ENCODE data around the gene IL18BP.

The IL18BP gene

DNA sequence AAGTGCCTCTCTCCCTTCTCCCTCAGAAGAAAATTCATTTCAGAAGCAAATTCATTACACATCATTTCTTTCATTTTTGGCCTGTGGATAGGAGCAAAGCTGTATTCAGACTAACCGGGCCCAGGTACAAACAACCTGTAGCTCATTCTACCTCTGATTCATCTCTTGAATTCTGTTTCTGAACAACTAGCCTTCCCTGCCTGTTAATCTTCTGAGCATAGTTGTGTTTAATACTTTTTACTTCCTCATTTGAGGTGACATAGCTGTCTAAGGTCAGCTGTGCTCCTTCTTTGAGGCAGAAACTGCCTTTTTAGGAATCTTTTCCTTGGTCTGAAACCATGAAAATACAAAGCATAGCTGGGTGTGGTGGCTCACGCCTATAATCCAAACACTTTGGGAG is 12.6 kb upstream of the IL18BP start:
- TF ChIP-seq, protein P1, sequence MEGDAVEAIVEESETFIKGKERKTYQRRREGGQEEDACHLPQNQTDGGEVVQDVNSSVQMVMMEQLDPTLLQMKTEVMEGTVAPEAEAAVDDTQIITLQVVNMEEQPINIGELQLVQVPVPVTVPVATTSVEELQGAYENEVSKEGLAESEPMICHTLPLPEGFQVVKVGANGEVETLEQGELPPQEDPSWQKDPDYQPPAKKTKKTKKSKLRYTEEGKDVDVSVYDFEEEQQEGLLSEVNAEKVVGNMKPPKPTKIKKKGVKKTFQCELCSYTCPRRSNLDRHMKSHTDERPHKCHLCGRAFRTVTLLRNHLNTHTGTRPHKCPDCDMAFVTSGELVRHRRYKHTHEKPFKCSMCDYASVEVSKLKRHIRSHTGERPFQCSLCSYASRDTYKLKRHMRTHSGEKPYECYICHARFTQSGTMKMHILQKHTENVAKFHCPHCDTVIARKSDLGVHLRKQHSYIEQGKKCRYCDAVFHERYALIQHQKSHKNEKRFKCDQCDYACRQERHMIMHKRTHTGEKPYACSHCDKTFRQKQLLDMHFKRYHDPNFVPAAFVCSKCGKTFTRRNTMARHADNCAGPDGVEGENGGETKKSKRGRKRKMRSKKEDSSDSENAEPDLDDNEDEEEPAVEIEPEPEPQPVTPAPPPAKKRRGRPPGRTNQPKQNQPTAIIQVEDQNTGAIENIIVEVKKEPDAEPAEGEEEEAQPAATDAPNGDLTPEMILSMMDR (IDR thresholded peaks at IDR 0.05; ENCODE audit: borderline replicate concordance, insufficient read depth, low read depth, low read length), result no peak
- no peak overlapping the region for H3K4me3 ChIP-seq (ENCODE audit: low read depth, low read length)

GRCh38 chr11:71987521-71987920 is 11.2 kb upstream of the IL18BP start:
- H3K4me3 ChIP-seq (ENCODE audit: low read depth, low read length), result no peak overlapping the region
- TF ChIP-seq, protein P1 (IDR thresholded peaks at IDR 0.05; ENCODE audit: borderline replicate concordance, insufficient read depth, low read depth, low read length), result no peak

DNA sequence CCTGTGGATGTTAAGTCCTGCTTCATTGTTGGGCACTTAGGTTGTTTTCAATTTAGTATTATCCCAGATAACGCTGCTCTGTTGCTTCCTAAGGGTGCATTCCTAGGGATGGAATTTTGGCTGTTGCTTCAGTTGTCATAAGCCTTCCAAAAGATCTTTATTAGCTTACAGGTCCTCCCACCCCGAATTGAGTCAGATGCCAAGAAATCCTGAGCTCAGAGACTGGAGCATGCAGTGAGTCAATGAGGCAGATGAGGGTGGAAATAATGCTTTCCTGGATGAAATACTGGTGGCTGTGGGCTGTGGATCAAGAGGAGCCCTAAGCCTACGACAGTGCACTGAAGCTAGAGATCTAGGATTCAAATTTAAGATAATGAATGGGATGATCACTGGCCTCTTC is 10.7 kb upstream of the IL18BP start:
- no peak overlapping the region for H3K4me3 ChIP-seq (ENCODE audit: low read depth, low read length)
- TF ChIP-seq, protein P1 (IDR thresholded peaks at IDR 0.05; ENCODE audit: borderline replicate concordance, insufficient read depth, low read depth, low read length), result no peak

- H3K4me3 ChIP-seq (ENCODE audit: low read depth, low read length), result no peak overlapping the region
- TF ChIP-seq, protein P1 (IDR thresholded peaks at IDR 0.05; ENCODE audit: borderline replicate concordance, insufficient read depth, low read depth, low read length), result no peak
Measured at GRCh38 chr11:71990701-71991100, 8.0 kb upstream of the IL18BP start.

- TF ChIP-seq, protein P1 (IDR thresholded peaks at IDR 0.05; ENCODE audit: borderline replicate concordance, insufficient read depth, low read depth, low read length), result no peak
Measured at GRCh38 chr11:71991494-71991893, 7.2 kb upstream of the IL18BP start.

GRCh38 chr11:71992136-71992730 is 6.5 kb upstream of the IL18BP start:
- TF ChIP-seq, protein P1 (IDR thresholded peaks at IDR 0.05; ENCODE audit: borderline replicate concordance, insufficient read depth, low read depth, low read length), result no peak
- H3K4me3 ChIP-seq (ENCODE audit: low read depth, low read length), result no peak overlapping the region

More at GRCh38 chr11:71991494-71991893, 7.2 kb upstream of the IL18BP start:
- H3K4me3 ChIP-seq (ENCODE audit: low read depth, low read length), result no peak overlapping the region

- H3K4me3 ChIP-seq (ENCODE audit: low read depth, low read length), result no peak overlapping the region
Measured at GRCh38 chr11:71994786-71995185, 3.9 kb upstream of the IL18BP start.

More at GRCh38 chr11:71994786-71995185, 3.9 kb upstream of the IL18BP start:
- TF ChIP-seq, protein P1 (IDR thresholded peaks at IDR 0.05; ENCODE audit: borderline replicate concordance, insufficient read depth, low read depth, low read length), result no peak

All from GM12875 (cell line).